ENCODE measurements around the gene UGT3A2.

GRCh38 chr5:36033486-36033885 is 33.2 kb downstream of the UGT3A2 start:
- TF ChIP-seq CTCF (conservative IDR thresholded peaks at IDR 0.05; ENCODE audit: low read depth in 2 of 2), result no peak
- no peak for TF ChIP-seq REST (IDR thresholded peaks at IDR 0.05; ENCODE audit: unreplicated experiment)
- no peak for TF ChIP-seq POLR2AphosphoS5 (IDR thresholded peaks at IDR 0.05; ENCODE audit: low read depth)
